CD4-positive, alpha-beta memory T cell (primary cell): ENCODE results near the gene SPAST. TPM values are rescaled to one million over a fixed set of nuclear protein-coding genes. Genes with fewer than 3 reads are reported as not detected.
A peak's percentile ranks its signal among the peaks of the same experiment; 100 is the strongest.

Experiments
- CTCF ChIA-PET: fragments of 350-600 bp; sonication (Branson Sonifier 250); formaldehyde crosslinking; loops from one replicate; lab custom pipeline; 2021; ENCODE audit warnings: inconsistent platforms; ENCODE audit not compliant: partially characterized antibody; lab: Charles Lee
- POLR2A ChIA-PET: fragments of 350-600 bp; sonication (Branson Sonifier 250); formaldehyde crosslinking; loops from one replicate; lab custom pipeline; 2021; ENCODE audit not compliant: partially characterized antibody; lab: Charles Lee
- DNase-seq, 5 donors: peaks; one replicate each; pipeline versions ENCODE4 v3.0.0 to v3.0.0-alpha.2; 2020 to 2022; ENCODE audit warnings: mixed read lengths in 1 of 5
- H3K27ac ChIP-seq: one replicate; pipeline ENCODE4 v1.7.0; 2013; ENCODE audit warnings: low read depth, low read length
- H3K27me3 ChIP-seq: 2 replicates; pipeline ENCODE4 v1.7.0; 2013; ENCODE audit warnings: mild to moderate bottlenecking, low read length, moderate library complexity; ENCODE audit not compliant: insufficient read depth
- H3K36me3 ChIP-seq: 2 replicates; pipeline ENCODE4 v1.7.0; 2013; ENCODE audit warnings: mild to moderate bottlenecking, low read length, moderate library complexity; ENCODE audit not compliant: insufficient read depth
- H3K4me1 ChIP-seq: 2 replicates; pipeline ENCODE4 v1.7.0; 2013; ENCODE audit warnings: mild to moderate bottlenecking, low read length, moderate library complexity; ENCODE audit not compliant: insufficient read depth
- H3K4me3 ChIP-seq, 2 donors: one replicate each; pipeline ENCODE4 v1.7.0; 2013; ENCODE audit warnings: low read length in 2 of 2, mild to moderate bottlenecking in 1 of 2
- H3K9me3 ChIP-seq, 2 donors: one replicate each; pipeline ENCODE4 v1.7.0; 2013; ENCODE audit warnings: low read length in 2 of 2, control low read depth in 1 of 2; ENCODE audit not compliant: control insufficient read depth in 1 of 2
- H3K27ac Mint-ChIP-seq, 7 donors: one replicate each; pipeline ENCODE4 v1.8.0; 2020 to 2021; ENCODE audit warnings: mixed read lengths in 7 of 7, mild to moderate bottlenecking in 6 of 7, inconsistent platforms in 3 of 7, moderate library complexity in 3 of 7
- H3K27me3 Mint-ChIP-seq, 2 donors: one replicate each; pipeline ENCODE4 v1.8.0; 2020 to 2021; ENCODE audit warnings: mixed read lengths in 2 of 2
- H3K36me3 Mint-ChIP-seq, 2 donors: one replicate each; pipeline ENCODE4 v1.8.0; 2020 to 2021; ENCODE audit warnings: mixed read lengths in 2 of 2, inconsistent platforms in 1 of 2, mild to moderate bottlenecking in 1 of 2
- H3K4me1 Mint-ChIP-seq, 4 donors: one replicate each; pipeline ENCODE4 v1.8.0; 2020 to 2021; ENCODE audit warnings: mixed read lengths in 4 of 4, mild to moderate bottlenecking in 1 of 4
- H3K4me3 Mint-ChIP-seq, 8 donors: one replicate each; pipeline ENCODE4 v1.8.0; 2020 to 2021; ENCODE audit warnings: mixed read lengths in 8 of 8, mild to moderate bottlenecking in 7 of 8, moderate library complexity in 6 of 8, inconsistent platforms in 3 of 8
- H3K9me3 Mint-ChIP-seq, 8 donors: one replicate each; pipeline ENCODE4 v1.8.0; 2020 to 2021; ENCODE audit warnings: mixed read lengths in 8 of 8, mild to moderate bottlenecking in 5 of 8, inconsistent platforms in 3 of 8, moderate library complexity in 1 of 8
- intact Hi-C: fragments of 100-400 bp; cut with micrococcal nuclease; formaldehyde crosslinking; loops from one replicate; pipeline ENCODE4 v1.15.1; 2023
- polyA plus RNA-seq, 2 donors: library from polyadenylated mRNA; unstranded; fragments of 300-500 nt; fragmentation: Illumina TruSeq; gene quantifications; one replicate each; pipeline ENCODE4 v1.2.3, GENCODE V29; 2021
- total RNA-seq, 2 experiments: library from RNA; stranded (reverse); gene quantifications; one replicate each; pipeline ENCODE4 v1.2.3, GENCODE V29; 2021

The SPAST gene
- total and polyA plus RNA-seq, 4 experiments from 2014 or later: 11.2 to 23.2 (median 18.9) TPM

DNA sequence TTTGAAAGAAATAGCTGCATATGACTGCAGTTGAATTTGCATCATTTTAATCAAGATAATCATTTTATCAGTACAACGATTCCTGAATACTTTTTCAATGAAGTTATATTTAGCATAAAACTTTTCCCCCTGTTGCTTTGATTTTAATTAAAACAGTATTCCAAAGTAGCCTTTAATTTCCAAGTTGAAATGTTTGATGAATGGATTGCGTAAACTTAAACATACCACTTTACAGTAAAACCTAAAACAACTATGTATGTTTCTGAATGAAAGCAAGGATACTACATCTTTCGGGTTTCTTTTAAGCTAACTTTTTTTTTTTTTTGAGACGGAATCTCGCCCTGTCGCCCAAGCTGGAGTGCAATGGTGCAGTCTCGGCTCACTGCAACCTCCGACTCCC is 1.4 kb downstream of the SPAST start:
- no peaks in the 10 kb centered on the region for H3K36me3 ChIP-seq
- Mint-ChIP-seq H3K27me3 (no peaks in the 10 kb centered on the region), H3K36me3 (peaks cover 0 to 14% of the 10 kb centered on the region in 2 donors), H3K4me3 (peak overlapping the region; percentile 95 to 99 (median 98)), H3K4me1 (peaks cover 11 to 43% (median 31%) of the 10 kb centered on the region in 4 donors), H3K27ac (peak overlapping the region in 6 of 7 donors; percentile 66 to 96 (median 92)), H3K9me3 (peaks cover 0 to 3% (median 0%) of the 10 kb centered on the region in 8 donors)
- peak overlapping the region; percentile 48 to 93 for H3K4me3 ChIP-seq
- H3K27ac ChIP-seq: peak overlapping the region; percentile 77
- no peak for DNase-seq
- H3K27me3 ChIP-seq: no peaks in the 10 kb centered on the region
- intact Hi-C loops: loop anchor here (5.0 to 10.0 kb wide), 2 partner anchors 160 to 293 kb away; partner anchors contain the start of gene BIRC6
- ChIA-PET CTCF (interaction anchor here (4.0 kb wide), 1 partner anchor 25 kb away, joined by 35 read pairs; the partner anchor contains the start of gene DPY30), POLR2A (interaction anchor here (0.7 to 4.0 kb wide), 7 partner anchors 25 to 213 kb away, joined by 3 to 75 read pairs (median 16); partner anchors contain the start of genes DPY30, MEMO1, SLC30A6 and YIPF4)
- peaks cover 52% of the 10 kb centered on the region for H3K4me1 ChIP-seq
- no peaks in the 10 kb centered on the region for H3K9me3 ChIP-seq

DNA sequence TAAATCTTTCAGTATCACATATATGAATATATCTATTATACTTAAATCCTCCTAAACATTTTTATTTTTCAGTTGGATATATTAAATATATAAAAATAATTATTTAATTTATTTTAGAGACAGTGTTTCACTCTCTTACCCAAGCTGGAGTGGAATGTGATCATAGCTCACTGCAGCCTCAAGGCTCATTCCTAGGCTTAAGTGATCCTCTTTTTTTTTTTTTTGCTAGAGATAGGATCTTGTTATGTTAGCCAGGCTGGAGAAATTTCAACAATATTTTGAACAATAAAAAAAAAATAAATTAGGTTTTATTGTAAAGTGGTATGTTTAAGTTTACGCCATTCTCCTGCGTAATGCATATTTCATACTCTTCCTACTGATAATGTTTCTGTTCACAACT is 4.2 kb downstream of the SPAST start:
- no peak overlapping the region for H3K27ac Mint-ChIP-seq
- peak overlapping the region in 1 of 8 donors; percentile 54 for H3K4me3 Mint-ChIP-seq
- H3K27me3 Mint-ChIP-seq: no peaks in the 10 kb centered on the region
- intact Hi-C loops: loop anchor here (10.0 kb wide), 1 partner anchor 163 kb away; no protein-coding TSS in a partner anchor
- peaks cover 6 to 21% of the 10 kb centered on the region in 2 donors for H3K36me3 Mint-ChIP-seq
- Histone ChIP-seq H3K9me3 (no peaks in the 10 kb centered on the region), H3K36me3 (no peaks in the 10 kb centered on the region), H3K4me1 (peaks cover 54% of the 10 kb centered on the region), H3K4me3 (no peak overlapping the region), H3K27ac (no peak overlapping the region), H3K27me3 (no peaks in the 10 kb centered on the region)
- ChIA-PET POLR2A (interaction anchor here (1.1 kb wide), 1 partner anchor 28 kb away, joined by 4 read pairs; the partner anchor contains the start of gene DPY30), CTCF (interaction anchor here (0.7 kb wide), 1 partner anchor 293 kb away, joined by 5 read pairs; no protein-coding TSS in a partner anchor)
- H3K9me3 Mint-ChIP-seq: peaks cover 0 to under 1% (median 0%) of the 10 kb centered on the region in 8 donors
- no peak for DNase-seq
- H3K4me1 Mint-ChIP-seq: peaks cover 13 to 59% (median 43%) of the 10 kb centered on the region in 4 donors

DNA sequence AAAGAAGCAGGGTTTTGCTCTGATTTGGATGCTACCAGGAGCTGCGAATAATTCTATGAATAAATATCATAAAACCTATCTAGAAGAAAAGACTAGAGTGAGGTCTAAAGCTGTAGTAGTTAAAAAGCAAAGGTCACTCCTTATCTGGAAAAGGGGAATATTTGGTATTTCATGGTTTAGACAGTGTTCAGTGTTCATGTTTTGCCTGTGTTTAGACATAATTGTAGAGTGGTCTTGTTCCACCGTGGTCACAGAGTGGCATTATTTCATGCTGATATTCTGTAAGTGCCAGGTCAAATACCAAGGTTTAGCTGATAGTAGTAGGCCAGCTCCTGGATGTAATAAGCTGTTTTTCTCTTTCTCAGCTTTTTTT is 10.8 kb downstream of the SPAST start:
- peaks cover 14 to 24% of the 10 kb centered on the region in 2 donors for H3K36me3 Mint-ChIP-seq
- no peaks in the 10 kb centered on the region for H3K27me3 Mint-ChIP-seq
- no peak overlapping the region for H3K4me3 Mint-ChIP-seq
- no peaks in the 10 kb centered on the region for H3K27me3 ChIP-seq
- ChIA-PET POLR2A (no interaction called here), CTCF (no interaction called here)
- H3K9me3 Mint-ChIP-seq: no peaks in the 10 kb centered on the region
- no peaks in the 10 kb centered on the region for H3K9me3 ChIP-seq
- intact Hi-C loops: no loop called here
- H3K4me3 ChIP-seq: no peak overlapping the region
- peaks cover 12% of the 10 kb centered on the region for H3K4me1 ChIP-seq
- H3K36me3 ChIP-seq: no peaks in the 10 kb centered on the region
- no peak for DNase-seq
- no peak overlapping the region for H3K27ac ChIP-seq
- H3K4me1 Mint-ChIP-seq: peaks cover 24 to 47% (median 33%) of the 10 kb centered on the region in 4 donors
- peak overlapping the region in 1 of 7 donors; percentile 47 for H3K27ac Mint-ChIP-seq

DNA sequence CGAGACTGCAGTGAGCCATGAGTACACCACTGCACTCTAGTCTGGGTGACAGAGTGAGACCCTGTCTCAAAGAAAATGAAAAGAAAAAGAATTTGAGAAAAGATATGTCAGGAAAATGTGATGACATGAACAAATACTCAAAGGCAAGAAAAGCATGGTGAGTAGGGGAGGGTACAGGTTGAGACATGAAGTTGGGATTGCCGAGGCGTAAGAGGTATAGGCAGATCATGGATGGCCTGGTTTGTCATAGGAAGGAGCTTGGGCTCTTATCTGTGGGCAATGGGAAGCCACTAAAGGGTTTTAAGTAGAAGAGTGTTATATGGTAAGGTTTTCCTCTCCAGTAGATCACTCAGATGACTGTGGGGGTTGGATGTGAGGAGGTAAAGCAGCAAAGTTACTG is 32.3 kb downstream of the SPAST start:
- Histone ChIP-seq H3K9me3 (no peaks in the 10 kb centered on the region), H3K36me3 (peaks cover 2% of the 10 kb centered on the region), H3K27ac (no peak overlapping the region), H3K4me1 (no peaks in the 10 kb centered on the region), H3K27me3 (no peaks in the 10 kb centered on the region), H3K4me3 (no peak overlapping the region)
- ChIA-PET POLR2A (no interaction called here), CTCF (interaction anchor here (1.3 kb wide), 1 partner anchor 8 kb away, joined by 3 read pairs; no protein-coding TSS in a partner anchor)
- H3K4me1 Mint-ChIP-seq: peaks cover 0 to 9% (median 7%) of the 10 kb centered on the region in 4 donors
- H3K27me3 Mint-ChIP-seq: no peaks in the 10 kb centered on the region
- H3K36me3 Mint-ChIP-seq: peaks cover 29 to 34% of the 10 kb centered on the region in 2 donors
- H3K9me3 Mint-ChIP-seq: no peaks in the 10 kb centered on the region
- intact Hi-C loops: no loop called here
- H3K4me3 Mint-ChIP-seq: no peak overlapping the region
- H3K27ac Mint-ChIP-seq: peak overlapping the region in 5 of 7 donors; percentile 10 to 73 (median 50)
- no peak for DNase-seq

DNA sequence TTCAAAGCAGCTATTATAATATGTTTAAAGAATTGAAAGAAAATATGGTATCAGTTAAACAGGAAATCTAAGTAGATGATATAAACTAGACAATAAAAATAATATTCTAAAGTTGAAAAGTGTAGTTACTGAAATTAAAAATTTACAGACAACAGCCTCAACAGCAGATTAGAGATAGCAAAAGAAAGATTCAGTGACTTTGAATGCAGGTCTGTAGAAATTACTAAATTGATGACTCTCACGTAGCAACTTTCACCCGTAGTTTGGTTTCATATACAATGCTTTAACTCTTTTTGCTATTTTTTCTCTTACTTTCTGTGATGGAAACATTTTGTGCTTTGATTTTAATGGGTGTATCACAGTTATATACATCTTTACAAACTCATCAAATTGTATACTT is 44.8 kb downstream of the SPAST start:
- Mint-ChIP-seq H3K27ac (no peak overlapping the region), H3K4me1 (peaks cover 2 to 12% (median 10%) of the 10 kb centered on the region in 4 donors), H3K27me3 (no peaks in the 10 kb centered on the region), H3K4me3 (no peak overlapping the region), H3K36me3 (peaks cover 45 to 57% of the 10 kb centered on the region in 2 donors), H3K9me3 (peaks cover 0 to 1% (median 0%) of the 10 kb centered on the region in 8 donors)
- DNase-seq: no peak
- POLR2A ChIA-PET: no interaction called here
- intact Hi-C loops: no loop called here
- H3K4me3 ChIP-seq: no peak overlapping the region
- no peak overlapping the region for H3K27ac ChIP-seq
- CTCF ChIA-PET: no interaction called here
- no peaks in the 10 kb centered on the region for H3K27me3 ChIP-seq
- H3K9me3 ChIP-seq: no peaks in the 10 kb centered on the region
- peaks cover 11% of the 10 kb centered on the region for H3K36me3 ChIP-seq
- H3K4me1 ChIP-seq: no peaks in the 10 kb centered on the region

DNA sequence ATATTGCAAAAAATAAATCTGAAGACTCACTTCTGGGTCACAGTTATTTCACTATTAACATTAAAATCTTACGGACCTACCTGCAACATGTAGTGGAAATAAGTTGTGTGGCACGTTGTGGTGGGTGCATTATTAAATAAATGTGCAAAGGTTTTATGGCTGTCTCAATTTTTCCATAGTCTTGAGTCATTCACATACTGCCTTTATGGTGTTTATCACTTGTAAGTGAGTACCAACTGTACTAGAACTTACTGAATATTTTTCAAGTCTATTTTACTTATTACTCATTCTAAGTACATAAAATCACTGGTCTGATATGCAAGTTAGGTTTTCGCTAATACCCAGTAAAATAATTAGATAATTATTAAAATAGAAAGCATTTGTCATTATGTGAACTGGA is 54.7 kb downstream of the SPAST start:
- Mint-ChIP-seq H3K27me3 (no peaks in the 10 kb centered on the region), H3K27ac (no peak overlapping the region), H3K4me3 (no peak overlapping the region), H3K9me3 (no peaks in the 10 kb centered on the region), H3K4me1 (peaks cover 0 to 10% (median 2%) of the 10 kb centered on the region in 4 donors), H3K36me3 (peaks cover 23 to 42% of the 10 kb centered on the region in 2 donors)
- no peak for DNase-seq
- POLR2A ChIA-PET: interaction anchor here (1.1 kb wide), 1 partner anchor 79 kb away, joined by 4 read pairs; the partner anchor contains the start of gene DPY30
- Histone ChIP-seq H3K9me3 (no peaks in the 10 kb centered on the region), H3K36me3 (peaks cover 9% of the 10 kb centered on the region), H3K4me3 (no peak overlapping the region), H3K4me1 (no peaks in the 10 kb centered on the region), H3K27ac (no peak overlapping the region), H3K27me3 (no peaks in the 10 kb centered on the region)
- intact Hi-C loops: no loop called here
- CTCF ChIA-PET: no interaction called here

DNA sequence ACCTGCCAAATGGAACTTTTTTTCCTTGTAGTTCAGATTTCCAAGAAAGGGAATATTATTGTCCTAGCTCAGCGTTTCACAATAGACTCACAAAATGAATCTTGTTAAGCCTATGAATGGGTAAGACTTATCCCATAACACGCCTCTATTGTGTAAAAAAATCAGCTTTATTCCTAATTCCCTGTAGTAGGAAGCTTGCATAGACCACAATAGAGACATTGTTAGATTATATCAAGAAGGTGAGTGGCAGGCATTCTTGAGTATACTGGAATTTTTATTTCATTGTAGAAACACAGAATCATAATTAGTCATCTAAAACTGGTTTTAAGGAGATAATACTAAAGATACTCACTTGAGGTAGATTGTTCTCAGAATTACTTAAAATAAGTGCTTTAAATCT is 55.8 kb downstream of the SPAST start:
- no peaks in the 10 kb centered on the region for H3K27me3 ChIP-seq
- intact Hi-C loops: no loop called here
- no peaks in the 10 kb centered on the region for H3K9me3 ChIP-seq
- Mint-ChIP-seq H3K9me3 (no peaks in the 10 kb centered on the region), H3K36me3 (peaks cover 33 to 47% of the 10 kb centered on the region in 2 donors), H3K27me3 (no peaks in the 10 kb centered on the region), H3K27ac (peak overlapping the region in 1 of 7 donors; percentile 3), H3K4me1 (peaks cover 0 to 10% (median 2%) of the 10 kb centered on the region in 4 donors), H3K4me3 (no peak overlapping the region)
- CTCF ChIA-PET: interaction anchor here (0.7 kb wide), 1 partner anchor 70 kb away, joined by 3 read pairs; no protein-coding TSS in a partner anchor
- no peaks in the 10 kb centered on the region for H3K4me1 ChIP-seq
- no peak overlapping the region for H3K27ac ChIP-seq
- no peak for DNase-seq
- no peak overlapping the region for H3K4me3 ChIP-seq
- peaks cover 9% of the 10 kb centered on the region for H3K36me3 ChIP-seq
- POLR2A ChIA-PET: interaction anchor here (0.6 kb wide), 1 partner anchor 35 kb away, joined by 3 read pairs; no protein-coding TSS in a partner anchor
